Stimulated activated CD4-positive, alpha-beta T cell treated with anti-CD3 and anti-CD28 coated beads, TNF-alpha, amount 100 ng/mL, for 24 hours (primary cell): ENCODE results near the gene SEPSECS.
"Not testable (repeated sequence)": the region's sequence is repeated elsewhere in the genome, so short reads cannot be mapped to it uniquely, and the experiment has no call there.

Source experiments
- DNase-seq, 3 experiments: peaks; one replicate each; pipeline ENCODE4 v3.0.0-alpha.2; 2020; ENCODE audit warnings: low read depth in 3 of 3

Gene SEPSECS

DNA sequence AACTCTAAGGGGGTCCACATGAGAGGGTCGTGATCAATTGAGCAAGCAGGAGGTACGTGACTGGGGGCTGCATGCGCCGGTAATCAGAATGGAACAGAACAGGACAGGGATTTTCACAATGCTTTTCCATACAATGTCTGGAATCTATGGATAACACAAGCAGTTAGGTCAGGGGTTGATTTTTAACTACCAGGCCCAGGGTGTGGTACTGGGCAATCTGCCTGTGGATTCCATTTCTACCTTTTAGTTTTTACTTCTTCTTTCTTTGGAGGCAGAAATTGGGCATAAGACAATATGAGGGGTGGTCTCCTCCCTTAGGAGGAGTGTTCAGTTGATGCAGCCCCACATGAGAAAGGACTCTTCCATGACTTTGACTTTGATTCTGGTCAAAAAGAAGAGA, 76.8 kb downstream of the SEPSECS start:
- DNase-seq = not testable (repeated sequence)

GRCh38 chr4:25081866-25082471, 78.3 kb downstream of the SEPSECS start:
- no peak for DNase-seq

DNA sequence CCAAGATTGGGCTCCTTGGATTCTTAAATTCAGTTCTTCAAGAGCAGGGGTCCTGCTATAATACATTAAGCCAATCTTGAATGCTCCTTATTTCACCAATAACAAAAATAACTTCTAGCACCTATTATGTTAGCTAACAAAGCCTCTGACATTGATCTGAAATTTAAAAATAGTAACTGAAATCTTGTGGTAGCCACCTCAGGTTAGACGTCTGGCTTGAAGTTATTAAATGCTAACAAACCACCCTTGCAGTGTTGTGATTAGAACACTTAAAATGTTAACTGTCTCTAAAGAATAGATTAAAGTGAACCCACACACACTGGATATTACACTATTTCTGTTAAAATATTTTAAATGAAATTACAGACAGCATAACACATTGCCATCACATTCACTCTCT, 79.7 kb downstream of the SEPSECS start:
- no peak for DNase-seq

DNA sequence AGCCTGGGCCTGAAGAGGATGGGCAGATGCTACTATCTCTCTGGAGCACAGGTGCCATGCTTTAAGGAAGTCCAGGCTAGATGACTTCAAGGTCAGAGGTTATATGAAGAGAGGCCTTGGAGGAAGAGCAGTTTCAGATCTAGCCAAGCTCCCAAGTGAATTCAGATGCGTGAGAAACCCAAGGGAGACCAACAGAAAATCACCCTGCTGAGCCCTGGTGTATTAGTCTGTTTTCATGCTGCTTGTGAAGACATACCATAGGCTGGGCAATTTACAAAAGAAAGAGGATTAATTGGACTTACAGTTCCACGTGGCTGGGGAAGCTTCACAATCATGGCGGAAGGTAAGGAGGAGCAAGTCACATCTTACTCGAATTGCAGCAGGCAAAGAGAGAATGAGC, 81.7 kb downstream of the SEPSECS start:
- DNase-seq = no peak

DNA sequence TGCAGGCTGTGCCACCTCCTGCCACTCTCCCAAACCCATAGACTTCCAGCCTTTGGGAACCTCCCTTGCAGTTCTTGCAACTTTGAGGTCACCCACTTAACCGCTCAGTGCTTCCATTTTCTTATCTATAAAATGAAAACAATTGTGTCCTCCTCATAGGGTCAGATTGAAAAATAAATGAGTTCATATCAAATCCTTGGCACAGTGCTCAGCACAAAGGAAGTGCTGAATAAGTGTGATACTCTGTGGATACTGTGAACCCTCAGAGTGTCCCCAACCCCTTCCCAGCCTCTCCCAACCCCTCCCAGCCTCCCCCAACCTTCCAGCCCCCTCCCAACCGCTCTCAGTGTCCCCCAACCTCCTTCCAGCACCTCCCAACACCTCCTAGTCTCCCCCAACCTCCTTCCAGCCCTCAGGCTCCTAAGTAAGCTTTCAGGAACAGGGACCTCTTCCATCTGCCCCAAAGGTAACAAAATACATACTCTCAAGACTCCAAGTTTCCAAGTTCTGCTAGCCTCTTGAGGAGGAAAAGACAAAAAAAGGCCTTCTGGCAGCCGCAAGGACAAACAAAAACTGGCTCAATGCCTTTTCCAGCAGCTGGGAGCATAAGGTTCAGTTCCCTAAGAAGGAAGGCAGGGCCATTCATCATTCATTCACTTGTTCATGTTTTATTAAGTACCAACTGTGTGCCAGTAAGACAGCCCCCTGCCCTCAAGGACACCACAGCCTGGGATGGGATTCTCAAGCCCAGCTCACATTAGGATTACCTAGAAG, 83.4 kb downstream of the SEPSECS start:
- no peak for DNase-seq

GRCh38 chr4:25075851-25076250, 84.4 kb downstream of the SEPSECS start:
- DNase-seq = no peak

DNA sequence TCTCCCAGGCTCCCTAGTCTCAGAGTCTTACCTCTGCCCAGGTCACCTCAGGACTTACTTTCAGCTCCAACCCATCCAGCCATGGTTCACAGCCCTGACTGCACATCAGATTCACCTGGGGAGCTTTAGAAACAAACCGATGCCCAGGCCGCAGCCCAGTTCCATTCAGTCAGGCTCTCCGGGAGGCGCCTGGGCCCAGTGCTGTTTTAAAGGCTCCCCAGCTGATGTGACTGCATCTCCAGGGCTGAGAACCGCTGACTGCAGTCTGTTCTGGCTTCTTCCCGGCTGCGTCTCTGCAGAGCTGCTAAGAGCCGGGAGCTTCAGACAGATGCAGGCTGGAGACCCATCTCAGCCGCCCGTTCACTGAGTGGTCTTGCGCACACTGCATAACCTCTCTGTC, 85.1 kb downstream of the SEPSECS start:
- no peak for DNase-seq

GRCh38 chr4:25070545-25070944, 89.7 kb downstream of the SEPSECS start:
- no peak for DNase-seq
